Heart left ventricle (tissue), 16 donors: ENCODE data around the gene CNP. TPM values are rescaled to one million over a fixed set of nuclear protein-coding genes. Genes with fewer than 3 reads are reported as not detected.

Experiments used
- ATAC-seq, 4 donors: fragments of 200-7000 bp; cut with Tn5 transposase; one replicate each; pipeline ENCODE4 v1.9.1; 2020 to 2022; ENCODE audit warnings: moderate library complexity in 4 of 4, mild to moderate bottlenecking in 3 of 4, moderate number of reproducible peaks in 1 of 4
- DNase-seq, 5 donors: peaks; one replicate each; pipeline ENCODE4 v3.0.0-alpha.2; 2020
- H3K27ac ChIP-seq, 12 donors: fragments of 200-600 bp; sonication (generic) in 4 of 12; one replicate each; pipeline versions ENCODE4 v1.5.0 to v1.8.0; 2016 to 2022; ENCODE audit warnings: mild to moderate bottlenecking in 2 of 12
- H3K27me3 ChIP-seq, 9 donors: fragments of 200-600 bp; sonication (generic) in 2 of 9; one replicate each; pipeline versions ENCODE4 v1.5.1 to v1.8.0; 2016 to 2022; ENCODE audit warnings: mild to moderate bottlenecking in 3 of 9
- H3K36me3 ChIP-seq, 9 donors: fragments of 200-600 bp; sonication (generic) in 2 of 9; one replicate each; pipeline versions ENCODE4 v1.5.0 to v1.8.0; 2018 to 2022; ENCODE audit warnings: mild to moderate bottlenecking in 2 of 9
- H3K4me1 ChIP-seq, 12 donors: fragments of 200-600 bp; sonication (generic) in 4 of 12; one replicate each; pipeline versions ENCODE4 v1.5.0 to v1.8.0; 2016 to 2022; ENCODE audit warnings: mild to moderate bottlenecking in 3 of 12
- H3K4me3 ChIP-seq, 12 donors: fragments of 200-600 bp; sonication (generic) in 4 of 12; one replicate each; pipeline versions ENCODE4 v1.5.0 to v1.8.0; 2017 to 2022; ENCODE audit warnings: mild to moderate bottlenecking in 9 of 12, moderate library complexity in 4 of 12
- H3K9me3 ChIP-seq, 12 donors: fragments of 200-600 bp; sonication (generic) in 4 of 12; one replicate each; pipeline versions ENCODE4 v1.5.0 to v1.8.0; 2016 to 2022; ENCODE audit warnings: mild to moderate bottlenecking in 1 of 12
- POLR2A ChIP-seq, 2 donors: fragments of 450-650 bp; IDR thresholded peaks; one replicate each; pipeline ENCODE4 v1.6.1; 2017; ENCODE audit warnings: antibody characterized with exemption in 2 of 2, mild to moderate bottlenecking in 2 of 2, moderate library complexity in 2 of 2
- WGBS, 4 donors: extraction: QIAGEN DNeasy Blood & Tissue Kit in 2 of 4; methylation state at CpG; one replicate each; pipeline versions ENCODE4 v1.1.5 to v1.1.7; 2013 to 2018; 5-methylcytosine and 5-hydroxymethylcytosine counted together
- intact Hi-C, 10 donors: fragments of 100-400 bp; cut with DNase I; formaldehyde crosslinking; loops; one replicate each; pipeline versions ENCODE4 v1.11.1 to v1.14.2; 2022
- polyA plus RNA-seq, 2 donors: library from polyadenylated mRNA; stranded (reverse); fragments of 200-250 nt; gene quantifications; one replicate each; pipeline ENCODE4 v1.2.3, GENCODE V29; 2013
- total RNA-seq, 9 donors: library from RNA; depleted of rRNA in 2 of 9; stranded (reverse); fragments of >200 nt in 2 of 9; fragmentation: NEBNext Ultra II Directional in 3 of 9; extraction: Animal tissue kit (Norgen Biotek cat#: 25700) in 3 of 9; gene quantifications; one replicate each; pipeline versions ENCODE4 v1.1.0 to v1.2.4, GENCODE V29; 2016 to 2023
- TF ChIP-seq, protein P1 (sequence below), 12 donors: fragments of 200-600 bp; sonication (generic) in 4 of 12; IDR thresholded peaks; one replicate each; pipeline versions ENCODE4 v1.5.0 to v1.8.0; 2018 to 2022; ENCODE audit warnings: antibody characterized with exemption in 12 of 12, mild to moderate bottlenecking in 5 of 12
- donor health status: ischemic (EF 13 %, LVEDD 7.1; RV severe dilation, severe dysfunction).
- donor health status: healthy with polysubstance abuse.
- donor health status: DM: no; HTN: yes; CAD: no.
- donor health status: DM: no; HTN: no; CAD: no.
- donor health status: ischemic (EF 25% LVEDD 6.9; RV normal size, moderate dysfunction).
- donor health status: ischemic (EF 25% LVEDD 5.7; RV mildly dilated, moderate dysfunction).
- donor health status: healthy.
- donor health status: DM: yes; HTN: yes; CAD: no.
- donor health status: ischemic (EF 35%, LVEDD 5.7; RV mildly dilated, moderate dysfunction).
- donor health status: nonischemic (EF 11% LVEDD 7.7; RV severe dilation, severe dysfunction).
- donor health status: DM: yes; HTN: yes; CAD: no.
- donor health status: PGD.
- donor health status: ischemic (EF 29% LVEDD 5.4; RV normal size, mild dysfunction).
- donor health status: nonischemic (EF 23%, LVEDD 6.1; RV moderate dilation, normal function).

Gene CNP
- total and polyA plus RNA-seq, 11 donors, result 19.3 to 49.1 (median 27.5) TPM

DNA sequence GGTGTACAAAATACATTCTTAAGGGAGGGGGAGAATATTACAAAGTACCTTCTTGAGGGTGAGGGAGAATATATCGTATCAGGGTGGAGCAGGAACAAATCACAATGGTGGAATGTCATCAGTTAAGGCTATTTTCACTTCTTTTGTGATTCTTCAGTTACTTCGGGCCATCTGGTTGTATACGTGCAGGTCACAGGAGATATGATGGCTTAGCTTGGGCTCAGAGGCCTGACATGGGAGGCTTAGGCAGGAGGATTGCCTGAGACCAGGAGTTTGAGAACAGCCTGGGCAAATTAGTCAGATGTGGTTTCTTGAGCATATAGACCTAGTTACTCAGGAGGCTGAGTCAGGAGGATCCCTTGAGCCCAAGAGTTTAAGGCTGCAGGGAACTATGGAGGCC, 23.1 kb upstream of the CNP start:
- WGBS, 4 donors, result 86 to 94% (median 91%) methylated on average over 3 of the region's 3 CpGs
- H3K36me3 ChIP-seq, result no peaks in the 10 kb centered on the region
- ATAC-seq, result no peak
- intact Hi-C loops, result no loop called here
- DNase-seq, result no peak
- peaks cover 0 to 4% (median 0%) of the 10 kb centered on the region in 12 donors for H3K4me1 ChIP-seq
- no peak overlapping the region for H3K4me3 ChIP-seq
- H3K9me3 ChIP-seq, result no peaks in the 10 kb centered on the region
- no peak overlapping the region for H3K27ac ChIP-seq
- no peak for TF ChIP-seq POLR2A (IDR thresholded peaks at IDR 0.05)
- TF ChIP-seq, protein P1, sequence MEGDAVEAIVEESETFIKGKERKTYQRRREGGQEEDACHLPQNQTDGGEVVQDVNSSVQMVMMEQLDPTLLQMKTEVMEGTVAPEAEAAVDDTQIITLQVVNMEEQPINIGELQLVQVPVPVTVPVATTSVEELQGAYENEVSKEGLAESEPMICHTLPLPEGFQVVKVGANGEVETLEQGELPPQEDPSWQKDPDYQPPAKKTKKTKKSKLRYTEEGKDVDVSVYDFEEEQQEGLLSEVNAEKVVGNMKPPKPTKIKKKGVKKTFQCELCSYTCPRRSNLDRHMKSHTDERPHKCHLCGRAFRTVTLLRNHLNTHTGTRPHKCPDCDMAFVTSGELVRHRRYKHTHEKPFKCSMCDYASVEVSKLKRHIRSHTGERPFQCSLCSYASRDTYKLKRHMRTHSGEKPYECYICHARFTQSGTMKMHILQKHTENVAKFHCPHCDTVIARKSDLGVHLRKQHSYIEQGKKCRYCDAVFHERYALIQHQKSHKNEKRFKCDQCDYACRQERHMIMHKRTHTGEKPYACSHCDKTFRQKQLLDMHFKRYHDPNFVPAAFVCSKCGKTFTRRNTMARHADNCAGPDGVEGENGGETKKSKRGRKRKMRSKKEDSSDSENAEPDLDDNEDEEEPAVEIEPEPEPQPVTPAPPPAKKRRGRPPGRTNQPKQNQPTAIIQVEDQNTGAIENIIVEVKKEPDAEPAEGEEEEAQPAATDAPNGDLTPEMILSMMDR (IDR thresholded peaks at IDR 0.05), result no peak
- no peaks in the 10 kb centered on the region for H3K27me3 ChIP-seq

DNA sequence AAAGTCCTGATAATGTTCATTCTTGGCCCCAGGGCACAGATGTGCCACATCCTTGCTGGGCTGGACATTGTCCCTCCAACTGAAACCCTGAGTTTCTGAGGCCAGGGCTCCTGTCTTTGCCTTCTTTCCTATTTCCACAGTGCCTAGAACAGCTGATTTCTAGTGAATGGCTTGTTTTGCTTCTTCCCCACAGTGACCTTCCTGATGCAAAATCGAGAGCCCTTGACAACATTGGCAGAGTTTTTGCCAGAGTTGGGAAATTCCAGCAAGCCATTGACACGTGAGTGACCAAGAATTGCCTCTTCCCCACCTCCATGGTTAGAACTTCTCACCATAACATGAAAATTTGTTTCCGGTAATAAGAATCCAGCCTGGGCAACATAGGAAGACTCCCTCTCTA, 21.7 kb upstream of the CNP start:
- WGBS, 4 donors, result 76 to 84% (median 80%) methylated on average over 3 of the region's 3 CpGs
- H3K9me3 ChIP-seq, result no peaks in the 10 kb centered on the region
- H3K27me3 ChIP-seq, result no peaks in the 10 kb centered on the region
- no peak overlapping the region for H3K27ac ChIP-seq
- H3K4me3 ChIP-seq, result no peak overlapping the region
- H3K36me3 ChIP-seq, result peaks cover 0 to 5% (median 0%) of the 10 kb centered on the region in 9 donors
- intact Hi-C loops, result loop anchor here in 1 of 10 donors (1.0 kb wide), 1 partner anchor 10 kb away; no protein-coding TSS in a partner anchor
- no peaks in the 10 kb centered on the region for H3K4me1 ChIP-seq
- ATAC-seq (no peak), DNase-seq (no peak)
- TF ChIP-seq, protein P1 (IDR thresholded peaks at IDR 0.05), result no peak
- no peak for TF ChIP-seq POLR2A (IDR thresholded peaks at IDR 0.05)

DNA sequence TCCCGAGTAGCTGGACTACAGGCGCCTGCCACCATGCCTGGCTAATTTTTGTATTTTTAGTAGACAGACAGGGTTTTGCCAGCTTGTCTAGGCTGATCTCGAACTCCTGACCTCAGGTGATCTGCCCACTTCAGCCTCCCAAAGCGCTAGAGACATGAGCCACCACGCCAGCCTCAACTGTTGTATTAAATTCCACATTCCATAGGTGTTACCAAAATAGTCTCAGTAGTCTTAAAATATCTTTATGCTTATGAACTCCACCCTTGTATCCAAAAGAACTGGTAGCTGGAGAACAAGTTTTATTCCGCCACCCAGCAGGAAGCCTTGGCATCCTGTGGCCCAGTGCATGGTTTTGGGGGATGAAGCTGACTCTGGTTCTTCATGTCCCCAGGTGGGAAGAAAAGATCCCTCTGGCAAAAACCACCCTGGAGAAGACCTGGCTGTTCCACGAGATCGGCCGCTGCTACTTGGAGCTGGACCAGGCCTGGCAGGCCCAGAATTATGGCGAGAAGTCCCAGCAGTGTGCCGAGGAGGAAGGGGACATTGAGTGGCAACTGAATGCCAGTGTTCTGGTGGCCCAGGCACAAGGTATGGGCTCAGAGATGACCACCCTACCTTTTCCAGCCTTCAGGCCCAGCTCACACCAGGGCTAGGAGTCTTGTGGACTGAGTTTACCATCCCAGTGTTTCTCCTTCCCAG, 17.7 kb upstream of the CNP start:
- H3K27ac ChIP-seq, result no peak overlapping the region
- WGBS, 4 donors, result 71 to 76% (median 76%) methylated on average over 11 of the region's 11 CpGs
- no peaks in the 10 kb centered on the region for H3K9me3 ChIP-seq
- DNase-seq (no peak), ATAC-seq (no peak)
- H3K4me1 ChIP-seq, result no peaks in the 10 kb centered on the region
- intact Hi-C loops, result no loop called here
- no peaks in the 10 kb centered on the region for H3K27me3 ChIP-seq
- no peak for TF ChIP-seq POLR2A (IDR thresholded peaks at IDR 0.05)
- TF ChIP-seq, protein P1 (IDR thresholded peaks at IDR 0.05), result no peak
- H3K4me3 ChIP-seq, result no peak overlapping the region
- peaks cover 0 to 5% (median 0%) of the 10 kb centered on the region in 9 donors for H3K36me3 ChIP-seq

DNA sequence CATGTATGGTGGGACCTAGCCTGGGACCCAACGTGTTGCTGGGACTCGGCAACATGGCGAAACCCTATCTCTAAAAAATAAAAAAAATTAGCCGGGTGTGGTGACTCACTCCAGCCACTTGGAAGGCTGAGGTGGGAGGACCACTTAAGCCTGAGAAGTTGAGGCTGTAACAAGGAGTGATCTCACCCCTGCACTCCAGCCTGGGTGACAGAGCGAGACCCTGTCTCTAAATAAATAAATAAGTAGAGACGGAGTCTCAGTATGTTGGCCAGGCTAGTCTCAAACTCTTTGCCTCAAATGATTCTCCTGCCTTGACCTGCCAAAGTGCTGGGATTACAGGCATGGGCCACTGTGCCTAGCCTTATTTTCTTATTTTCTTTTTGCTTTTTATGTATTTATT, 10.1 kb upstream of the CNP start:
- DNase-seq, result no peak
- intact Hi-C loops, result loop anchor here in 1 of 10 donors (10.0 kb wide), 1 partner anchor 222 kb away; the partner anchor contains the start of gene HAP1

More for the DNA sequence above, 10.1 kb upstream of the CNP start:
- H3K4me1 ChIP-seq, result no peaks in the 10 kb centered on the region
- H3K4me3 ChIP-seq, result no peak overlapping the region
- no peak overlapping the region for H3K27ac ChIP-seq
- WGBS, 4 donors, result 90 to 97% (median 95%) methylated on average over 6 of the region's 6 CpGs
- no peaks in the 10 kb centered on the region for H3K27me3 ChIP-seq
- TF ChIP-seq, protein P1 (IDR thresholded peaks at IDR 0.05), result no peak
- TF ChIP-seq POLR2A (IDR thresholded peaks at IDR 0.05), result no peak
- no peak for ATAC-seq
- no peaks in the 10 kb centered on the region for H3K9me3 ChIP-seq
- H3K36me3 ChIP-seq, result no peaks in the 10 kb centered on the region
